Stimulated activated CD8-positive, alpha-beta memory T cell treated with anti-CD3 and anti-CD28 coated beads, Interleukin-7, amount 100 ng/mL, for 24 hours (primary cell): ENCODE results near the gene MMD.
A peak's percentile ranks its signal among the peaks of the same experiment; 100 is the strongest.
"Not testable (repeated sequence)": the region's sequence is repeated elsewhere in the genome, so short reads cannot be mapped to it uniquely, and the experiment has no call there.

Source experiments
- DNase-seq: peaks from one replicate; pipeline ENCODE4 v3.0.0-alpha.2; 2020; ENCODE audit warnings: low read depth

Gene MMD

DNA sequence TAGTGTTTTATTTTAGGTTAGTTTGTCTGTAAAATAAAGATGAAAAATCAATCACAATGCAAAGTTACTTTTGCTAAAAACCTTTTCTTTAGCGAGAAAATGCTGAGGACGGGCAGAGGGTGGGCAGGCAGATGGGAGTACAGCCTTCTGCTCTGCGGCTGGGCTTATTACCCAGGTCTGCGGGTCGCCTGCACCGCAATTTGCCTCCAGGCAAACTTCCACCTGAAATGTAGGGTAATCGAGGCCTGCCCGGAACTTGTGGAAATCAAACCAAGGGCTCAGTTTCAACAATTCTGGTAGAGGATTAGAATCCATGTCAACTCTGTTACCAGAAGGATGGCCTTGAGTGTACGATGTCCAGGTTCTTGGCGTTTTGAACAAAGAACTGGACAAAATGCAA lies 22.3 kb upstream of the MMD start:
- DNase-seq, result no peak

DNA sequence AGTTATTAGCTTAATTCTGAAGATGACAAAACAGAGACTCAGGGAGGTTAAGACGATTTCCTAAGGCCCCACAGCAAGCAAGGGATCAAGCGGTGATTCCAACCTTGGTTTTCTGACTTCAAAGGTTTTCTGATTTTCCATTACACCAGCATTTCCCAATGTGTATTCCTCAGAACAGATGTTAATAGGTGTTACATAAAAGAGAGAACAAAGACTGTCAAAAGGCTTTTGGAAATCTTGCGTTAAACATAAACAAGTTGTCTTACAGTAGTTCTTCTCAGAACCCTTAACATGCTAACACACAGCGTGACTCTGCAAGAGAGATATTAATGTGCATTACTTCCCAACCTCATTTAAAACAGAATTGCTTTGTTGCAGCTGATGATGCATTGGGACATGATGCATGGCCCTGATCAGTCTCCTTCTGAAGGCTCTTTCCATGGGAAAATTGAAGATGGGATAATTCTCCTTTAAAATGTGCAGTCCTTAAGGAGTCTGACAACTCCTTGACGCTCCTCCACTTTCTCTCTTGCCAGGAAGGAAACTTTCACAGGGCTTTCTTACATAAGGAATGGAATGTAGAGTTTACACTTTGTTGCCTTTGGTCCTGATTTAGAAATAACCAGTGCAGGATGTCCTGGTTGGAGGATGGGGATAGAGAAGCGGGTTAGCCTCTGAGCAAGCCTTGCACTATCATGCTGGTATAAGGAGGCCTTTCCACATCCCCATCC lies 21.5 kb upstream of the MMD start:
- no peak for DNase-seq

DNA sequence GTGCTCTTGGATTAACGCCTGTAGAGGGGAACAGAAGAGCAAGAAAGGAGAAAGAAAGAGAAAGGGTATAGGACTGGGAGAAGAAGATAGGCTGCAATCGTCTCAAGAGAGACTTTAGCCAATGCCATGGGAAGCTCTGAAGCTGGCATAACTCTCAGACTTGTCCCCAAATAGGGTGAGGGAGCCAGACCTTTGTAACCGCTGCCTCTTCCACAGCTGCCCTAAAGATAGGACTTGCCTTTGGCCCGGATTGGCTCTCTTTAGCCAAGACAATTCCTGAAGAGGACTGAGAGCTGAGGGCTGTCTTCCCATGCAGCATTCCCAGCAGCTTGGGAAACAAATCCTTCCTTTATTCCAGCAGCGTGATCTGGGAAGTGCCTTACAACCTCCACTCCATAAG lies 20.8 kb upstream of the MMD start:
- DNase-seq, result no peak

DNA sequence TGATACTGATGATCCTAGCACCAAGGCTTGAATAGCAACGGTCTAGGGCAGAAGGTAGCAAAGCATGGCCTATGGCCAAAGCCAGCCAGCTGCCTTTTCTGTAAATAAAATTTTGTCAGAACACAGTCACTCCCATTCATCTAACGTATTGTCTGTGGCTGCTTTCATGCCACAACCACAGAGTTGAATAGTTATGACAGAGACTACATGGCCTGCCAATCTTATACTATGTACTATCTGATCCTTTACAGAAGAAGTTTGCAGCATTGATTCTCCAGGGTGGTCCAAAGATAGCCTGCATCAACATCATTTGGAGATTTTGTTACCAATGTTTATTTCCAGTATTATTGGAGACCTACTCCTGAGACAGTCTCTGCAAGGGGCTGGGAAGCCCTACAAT lies 19.9 kb upstream of the MMD start:
- DNase-seq, result no peak

GRCh38 chr17:55440391-55440790 lies 18.8 kb upstream of the MMD start:
- no peak for DNase-seq

- no peak for DNase-seq
Observed at GRCh38 chr17:55437159-55437605, 15.5 kb upstream of the MMD start.

DNA sequence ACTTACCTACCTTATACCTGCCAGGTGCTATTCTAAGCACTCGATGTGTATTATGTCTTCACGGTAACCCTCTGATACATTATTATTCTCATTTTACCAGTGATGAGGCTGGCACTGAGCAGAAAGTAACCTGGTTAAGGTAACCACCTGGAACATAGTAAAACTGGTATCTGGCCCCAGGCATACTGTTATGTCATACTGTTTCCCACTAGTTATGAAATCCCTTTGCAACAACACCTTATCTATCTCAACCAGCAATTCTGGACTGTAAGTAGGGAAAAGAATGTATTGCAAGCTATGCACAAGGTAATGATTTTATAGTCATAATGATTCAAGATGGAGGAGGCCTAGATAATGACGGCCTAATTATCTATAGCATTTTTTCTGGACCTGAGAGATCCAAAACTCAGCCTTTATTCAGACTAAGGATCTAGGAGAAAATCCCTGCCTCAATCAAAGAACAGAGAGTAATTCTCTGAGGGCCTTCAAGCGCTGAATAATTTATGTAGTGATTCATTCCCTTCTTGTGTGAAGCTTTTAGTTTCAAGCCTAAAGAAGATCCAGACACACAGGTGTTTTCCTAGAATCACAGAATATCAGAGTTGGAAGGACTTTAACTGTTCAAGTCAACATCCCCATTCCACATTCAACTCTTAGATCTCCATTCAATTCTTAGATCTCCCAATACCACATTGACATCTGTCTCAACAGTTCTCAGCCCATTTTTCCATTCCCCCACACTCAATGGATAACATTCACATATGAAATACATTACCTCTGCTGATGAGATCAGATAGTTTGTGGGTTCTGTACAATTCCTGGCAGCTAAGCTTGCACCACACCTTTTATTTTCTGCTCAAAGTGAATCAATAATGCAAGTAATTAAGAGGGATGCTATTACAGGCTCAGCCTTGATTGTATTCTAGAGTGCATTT lies 14.9 kb upstream of the MMD start:
- DNase-seq, result no peak

- DNase-seq, result no peak
Observed at GRCh38 chr17:55435408-55435807, 13.8 kb upstream of the MMD start.

DNA sequence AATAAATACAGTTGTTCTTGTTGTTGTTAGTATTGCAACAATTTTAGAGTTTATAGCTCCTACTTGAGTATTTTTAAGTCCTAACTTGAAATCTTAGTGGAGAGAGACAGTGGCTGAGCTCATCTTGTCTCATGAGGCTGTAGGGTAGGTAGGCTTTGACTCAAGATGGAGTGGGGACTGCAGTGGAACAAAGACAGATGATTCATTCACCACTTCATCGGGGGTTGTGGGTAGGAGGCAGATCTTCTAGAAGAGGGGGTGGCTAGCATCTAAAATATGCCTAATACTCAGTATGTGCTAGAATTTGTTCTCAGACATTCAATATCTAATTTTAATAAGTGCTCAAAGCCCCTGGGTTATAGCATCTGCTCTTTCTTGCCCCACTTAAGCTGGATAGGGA lies 13.1 kb upstream of the MMD start:
- no peak for DNase-seq

- no peak for DNase-seq
Observed at GRCh38 chr17:55433629-55434422, 12.2 kb upstream of the MMD start.

GRCh38 chr17:55433029-55433628 lies 11.5 kb upstream of the MMD start:
- no peak for DNase-seq

DNA sequence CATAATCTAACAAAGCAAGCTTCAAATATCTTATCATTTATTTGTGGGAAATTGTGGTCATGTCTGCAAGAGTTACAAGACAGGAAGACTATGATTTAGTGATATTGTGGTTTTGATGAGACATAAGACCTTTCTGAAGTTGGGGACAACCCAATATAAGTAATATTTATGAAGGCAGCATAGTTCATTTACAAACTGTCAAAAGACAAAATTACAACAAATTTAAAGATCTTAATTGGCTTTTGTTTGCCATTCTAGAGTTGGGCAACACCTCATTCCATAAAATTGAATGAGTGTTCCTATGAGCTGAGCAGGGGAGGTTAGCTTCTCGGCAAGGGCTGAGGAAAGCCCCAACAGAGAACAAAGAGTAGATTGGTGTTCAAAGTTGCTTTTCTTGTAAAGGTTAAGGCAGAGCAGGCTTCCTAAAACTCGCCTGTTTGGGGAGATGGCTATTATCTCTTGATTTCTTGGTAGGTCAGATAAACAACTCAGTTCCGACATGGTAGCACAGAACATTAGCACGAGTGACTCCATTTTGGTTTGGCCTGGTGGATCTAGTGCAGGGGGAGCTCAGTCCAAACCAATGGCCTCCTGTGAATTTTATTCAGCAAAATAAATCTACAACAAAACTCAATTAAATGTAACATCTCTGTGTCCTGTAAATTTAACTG lies 10.9 kb upstream of the MMD start:
- no peak for DNase-seq

DNA sequence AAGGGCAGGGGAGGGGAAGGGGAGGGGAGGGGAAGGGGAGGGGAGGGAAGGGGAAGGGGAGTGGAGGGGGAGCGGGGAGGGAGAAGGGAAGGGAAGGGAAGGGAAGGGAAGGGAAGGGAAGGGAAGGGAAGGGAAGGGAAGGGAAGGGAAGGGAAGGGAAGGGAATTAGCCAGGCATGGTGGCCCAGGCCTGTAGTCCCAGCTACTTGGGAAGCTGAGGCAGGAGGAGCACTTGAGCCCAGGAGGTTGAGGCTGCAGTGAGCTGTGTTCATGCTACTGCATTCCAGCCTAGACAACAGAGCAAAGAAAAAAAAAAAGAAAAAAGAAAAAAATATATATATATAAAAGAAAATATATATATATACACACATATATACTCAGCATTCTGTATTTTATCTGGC lies 10.3 kb upstream of the MMD start:
- DNase-seq, result not testable (repeated sequence)

GRCh38 chr17:55430541-55431288 lies 9.1 kb upstream of the MMD start:
- no peak for DNase-seq

GRCh38 chr17:55427587-55427882 lies 5.9 kb upstream of the MMD start:
- DNase-seq, result no peak

GRCh38 chr17:55426851-55427586 lies 5.4 kb upstream of the MMD start:
- no peak for DNase-seq

DNA sequence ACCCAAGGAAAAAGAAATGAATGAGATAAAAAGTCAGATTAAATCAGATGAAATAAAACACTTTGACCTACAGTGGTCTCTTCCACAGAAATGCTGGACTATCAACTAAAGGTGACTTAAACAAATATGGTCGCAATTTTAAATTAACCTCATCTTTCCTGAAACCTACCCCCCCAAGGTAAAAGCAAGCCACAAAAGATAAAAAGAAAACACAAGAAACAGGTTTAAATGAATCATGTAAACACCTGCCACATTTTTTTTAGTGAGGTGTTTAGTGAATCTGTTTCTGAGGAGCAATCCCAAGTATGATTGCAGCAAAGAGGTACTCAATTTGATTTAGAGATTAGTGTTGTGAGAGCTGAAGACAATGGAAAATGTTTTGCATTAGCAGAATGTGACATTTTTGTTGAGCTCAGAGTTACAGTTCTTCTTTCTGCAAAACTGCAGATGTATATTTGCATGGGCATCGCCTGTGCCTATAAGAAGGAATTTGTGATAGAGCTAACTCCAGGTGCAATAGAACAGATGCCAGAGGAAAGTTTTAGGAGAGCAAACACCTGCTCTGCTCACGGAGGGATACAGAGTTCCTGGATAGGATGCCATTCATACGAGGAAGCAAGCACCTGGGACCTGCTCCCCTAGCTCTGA lies 3.4 kb upstream of the MMD start:
- no peak for DNase-seq

DNA sequence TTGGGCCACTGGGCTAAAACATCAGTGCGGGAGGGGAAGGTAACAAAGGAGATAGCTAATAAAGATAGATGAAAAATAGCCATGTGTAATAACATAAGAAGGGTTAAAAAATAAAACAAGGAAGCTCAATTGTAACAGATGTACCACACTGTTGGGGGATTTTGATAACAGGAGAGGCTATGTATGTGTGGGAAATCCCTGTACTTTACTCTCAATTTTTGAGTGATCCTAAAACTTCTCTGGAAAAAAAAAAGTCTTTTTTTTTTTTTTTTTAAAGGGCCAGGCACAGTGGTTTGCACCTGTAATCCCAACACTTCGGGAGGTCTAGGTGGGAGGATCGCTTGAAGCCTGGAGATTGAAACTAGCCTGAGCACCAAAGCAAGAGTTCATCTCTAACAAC lies 1.9 kb upstream of the MMD start:
- DNase-seq, result no peak

GRCh38 chr17:55422828-55423164 lies 1.2 kb upstream of the MMD start:
- DNase-seq, result not testable (repeated sequence)

DNA sequence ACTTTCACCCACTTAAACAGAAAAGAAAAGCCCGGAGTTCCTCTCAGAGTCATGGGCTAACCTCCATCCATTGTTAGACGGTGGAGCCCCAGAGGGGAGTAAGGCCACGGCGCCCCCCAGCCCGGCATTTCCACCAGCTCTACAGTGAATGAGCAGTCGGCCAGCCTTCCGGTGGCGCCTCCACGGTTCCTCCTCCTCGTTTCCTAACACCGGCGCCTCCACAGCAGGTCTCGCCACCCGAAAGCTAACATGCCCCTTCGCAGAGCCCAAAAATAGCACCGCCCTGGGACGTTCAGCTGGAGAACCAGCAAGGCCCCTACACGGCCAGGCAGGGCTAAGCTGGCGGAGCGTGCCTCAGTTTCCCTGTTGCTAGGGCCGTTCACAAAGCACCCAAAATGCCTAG lies 858 bp downstream of the MMD start:
- peak; percentile 27 for DNase-seq
